GM18873 (cell line): ENCODE results near the gene ASPHD2.
A peak's percentile ranks its signal among the peaks of the same experiment; 100 is the strongest.
"Not testable (repeated sequence)": the region's sequence is repeated elsewhere in the genome, so short reads cannot be mapped to it uniquely, and the experiment has no call there.

Source experiments
- ATAC-seq: cut with Tn5 transposase; IDR thresholded peaks from one replicate; pipeline ENCODE4 v1.9.1; 2021; ENCODE audit warnings: mild to moderate bottlenecking, moderate library complexity, moderate number of reproducible peaks; ENCODE audit not compliant: unreplicated experiment, low FRiP score

The ASPHD2 gene, protein sequence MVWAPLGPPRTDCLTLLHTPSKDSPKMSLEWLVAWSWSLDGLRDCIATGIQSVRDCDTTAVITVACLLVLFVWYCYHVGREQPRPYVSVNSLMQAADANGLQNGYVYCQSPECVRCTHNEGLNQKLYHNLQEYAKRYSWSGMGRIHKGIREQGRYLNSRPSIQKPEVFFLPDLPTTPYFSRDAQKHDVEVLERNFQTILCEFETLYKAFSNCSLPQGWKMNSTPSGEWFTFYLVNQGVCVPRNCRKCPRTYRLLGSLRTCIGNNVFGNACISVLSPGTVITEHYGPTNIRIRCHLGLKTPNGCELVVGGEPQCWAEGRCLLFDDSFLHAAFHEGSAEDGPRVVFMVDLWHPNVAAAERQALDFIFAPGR

DNA sequence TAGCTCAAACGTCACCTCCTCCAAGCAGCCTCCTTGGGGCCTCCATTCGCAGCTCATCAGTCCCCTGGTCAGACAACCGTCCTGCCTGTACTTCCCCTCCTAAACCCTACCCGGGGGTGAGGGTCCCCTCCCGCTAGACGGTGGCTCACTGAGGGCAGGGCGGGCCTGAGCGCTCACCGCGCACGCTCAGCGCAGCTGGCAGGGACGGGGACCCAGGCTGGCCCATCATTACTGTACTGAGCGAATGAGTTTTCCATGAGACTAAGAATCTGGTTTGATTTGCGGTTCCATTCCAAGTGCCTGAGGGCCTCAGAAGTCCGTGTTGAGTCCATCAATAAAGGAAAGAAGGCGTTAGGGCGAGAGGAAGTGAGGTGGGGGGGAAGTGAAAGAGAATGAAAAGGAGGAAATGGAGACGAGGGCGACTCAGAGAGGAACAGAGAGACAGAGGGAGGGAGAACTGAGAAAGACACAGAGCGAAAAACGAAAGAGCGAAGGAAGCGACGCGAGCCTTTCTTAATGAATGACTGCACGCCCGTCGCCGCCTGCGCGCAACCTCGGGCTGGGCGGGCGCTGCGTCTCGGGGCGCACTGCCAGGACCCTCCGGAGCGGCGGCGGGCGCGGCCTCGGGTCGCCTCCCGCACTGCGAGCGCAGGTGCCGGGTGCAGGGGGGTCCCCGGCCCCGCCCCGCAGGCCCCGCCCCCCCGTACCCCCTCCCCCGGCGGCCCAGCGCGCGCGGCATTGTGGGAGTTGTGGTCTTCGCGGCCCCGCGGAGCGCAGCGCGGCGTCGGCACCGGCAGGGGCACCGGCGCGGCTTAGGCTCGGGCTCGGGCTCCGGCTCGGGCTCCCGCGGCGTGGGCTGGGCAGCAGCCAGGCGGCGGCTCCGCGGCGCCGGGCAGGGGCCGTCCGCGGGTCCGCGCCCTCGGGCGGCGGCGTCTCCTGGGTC is at the start of gene ASPHD2:
TSS of gene ASPHD2 (plus strand) at position 746 of the 943 bp plus-strand sequence. CDS start 4,356 bp downstream, outside the sequence.
- peak; percentile 43 for ATAC-seq

GRCh38 chr22:26380072-26380830 is 48.8 kb upstream of the ASPHD2 start:
- ATAC-seq, result no peak

GRCh38 chr22:26382782-26383181 is 46.3 kb upstream of the ASPHD2 start:
- ATAC-seq, result no peak

- ATAC-seq, result no peak
Observed at GRCh38 chr22:26383968-26384556, 45.0 kb upstream of the ASPHD2 start.

- ATAC-seq, result no peak
Observed at GRCh38 chr22:26385164-26385563, 43.9 kb upstream of the ASPHD2 start.

GRCh38 chr22:26389125-26389524 is 39.9 kb upstream of the ASPHD2 start:
- ATAC-seq, result no peak

GRCh38 chr22:26391091-26391490 is 38.0 kb upstream of the ASPHD2 start:
- no peak for ATAC-seq

DNA sequence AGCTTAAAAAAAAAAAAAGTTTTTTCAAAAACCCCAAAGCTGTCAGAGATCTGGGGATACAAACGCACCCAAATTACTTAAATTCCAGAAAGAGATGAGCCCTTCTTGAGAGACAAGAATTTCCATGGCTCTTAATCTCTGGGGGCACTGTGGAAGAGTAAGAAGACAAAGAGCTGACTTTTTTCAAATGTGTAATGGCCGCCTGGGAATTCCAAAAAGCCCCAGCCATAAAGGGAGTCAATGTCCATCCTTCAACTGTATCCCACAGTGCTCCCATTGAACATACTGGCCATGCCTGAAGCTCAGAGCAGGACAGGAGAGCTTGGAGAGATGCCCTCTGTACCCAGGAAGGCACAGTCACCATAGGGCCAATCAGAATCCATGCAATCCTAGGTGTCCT is 37.4 kb upstream of the ASPHD2 start:
- no peak for ATAC-seq

GRCh38 chr22:26393929-26394328 is 35.1 kb upstream of the ASPHD2 start:
- ATAC-seq, result no peak

DNA sequence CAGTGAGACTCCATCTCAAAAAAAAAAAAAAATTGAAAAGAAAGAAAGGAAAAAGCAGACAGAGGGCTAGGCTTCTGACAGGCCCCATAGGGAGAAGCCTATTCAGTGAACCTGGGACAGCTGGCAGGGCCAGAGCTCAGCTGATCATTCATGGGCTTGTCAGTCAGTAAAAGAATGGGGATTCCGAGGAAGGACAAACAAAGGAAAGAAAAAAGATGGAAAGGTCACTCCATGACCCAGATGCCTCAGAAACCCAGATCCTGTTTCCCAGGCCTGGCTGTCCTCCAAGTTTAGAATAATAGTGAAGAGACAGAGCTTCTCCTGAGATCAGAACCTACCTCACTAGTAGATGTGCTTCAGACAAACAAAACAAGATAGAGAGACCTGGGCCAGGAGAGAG is 34.3 kb upstream of the ASPHD2 start:
- no peak for ATAC-seq

DNA sequence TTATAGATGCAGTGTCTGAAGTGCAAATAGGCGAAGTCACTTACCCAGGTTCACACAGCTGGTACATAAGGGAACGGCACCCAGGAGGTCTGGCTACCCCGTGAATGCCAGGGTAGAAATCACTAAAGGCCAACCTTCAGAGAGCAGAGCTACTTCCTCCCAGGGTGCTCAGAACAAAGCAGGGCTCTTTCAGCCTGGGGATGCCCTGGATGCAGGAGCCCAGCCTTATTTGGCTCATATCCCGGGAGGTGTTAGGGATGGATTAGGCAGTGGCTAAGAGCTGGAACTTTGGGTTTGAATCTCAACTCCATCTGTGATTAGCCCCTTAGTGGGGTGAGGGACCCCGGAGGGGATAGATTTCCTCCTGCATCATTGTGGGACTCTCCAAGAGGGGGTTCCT is 33.1 kb upstream of the ASPHD2 start:
- no peak for ATAC-seq

- no peak for ATAC-seq
Observed at GRCh38 chr22:26398741-26399153, 30.3 kb upstream of the ASPHD2 start.

DNA sequence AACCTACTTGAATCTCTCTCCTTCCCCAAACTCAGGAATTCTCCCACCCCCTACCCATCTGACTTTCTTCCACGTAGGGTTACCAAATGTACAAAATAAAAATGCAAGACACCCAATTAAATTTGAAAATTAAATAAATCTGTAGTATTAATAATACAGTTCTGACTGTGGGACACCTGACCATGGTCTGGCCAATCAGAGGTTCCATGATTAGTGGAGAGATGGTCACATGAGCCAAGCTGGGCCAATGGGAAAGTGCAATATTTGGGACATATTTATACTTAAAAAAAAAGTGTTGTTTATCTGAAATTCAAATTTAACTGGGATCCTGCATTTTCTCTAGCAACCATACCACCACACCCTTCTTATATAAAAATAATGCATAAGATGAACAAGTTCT is 29.8 kb upstream of the ASPHD2 start:
- ATAC-seq, result no peak

- ATAC-seq, result no peak
Observed at GRCh38 chr22:26401726-26402125, 27.3 kb upstream of the ASPHD2 start.

GRCh38 chr22:26404851-26405421 is 24.1 kb upstream of the ASPHD2 start:
- ATAC-seq, result no peak

GRCh38 chr22:26406118-26406517 is 22.9 kb upstream of the ASPHD2 start:
- ATAC-seq, result no peak

DNA sequence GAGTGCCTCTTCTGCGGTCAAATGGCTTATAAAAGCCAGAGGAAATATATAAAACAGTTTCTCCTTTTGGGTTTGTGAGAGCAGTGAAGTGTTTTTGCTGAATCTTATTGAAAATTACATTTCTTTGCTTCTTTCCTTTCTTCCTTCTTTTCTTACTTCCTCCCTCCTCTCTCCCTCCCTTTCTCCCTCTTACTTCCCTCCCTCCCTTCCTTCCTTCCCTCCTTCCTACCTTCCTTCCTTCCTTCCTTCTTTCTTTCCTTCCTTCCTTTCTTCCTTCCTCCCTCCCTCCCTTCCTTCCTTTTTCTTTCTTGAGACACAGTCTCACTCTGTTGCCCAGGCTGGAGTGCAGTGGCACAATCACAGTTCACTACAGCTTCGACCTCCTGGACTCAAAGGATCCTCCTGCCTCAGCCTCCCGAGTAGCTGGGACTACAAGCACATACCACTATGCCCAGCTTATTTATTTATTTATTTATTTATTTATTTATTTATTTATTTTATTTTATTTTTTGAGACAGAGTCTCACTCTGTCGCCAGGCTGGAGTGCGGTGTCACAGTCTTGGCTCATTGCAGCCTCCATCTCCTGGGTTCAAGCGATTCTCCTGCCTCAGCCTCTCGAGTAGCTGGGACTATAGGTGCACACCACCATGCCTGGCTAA is 20.4 kb upstream of the ASPHD2 start:
- not testable (repeated sequence) for ATAC-seq

DNA sequence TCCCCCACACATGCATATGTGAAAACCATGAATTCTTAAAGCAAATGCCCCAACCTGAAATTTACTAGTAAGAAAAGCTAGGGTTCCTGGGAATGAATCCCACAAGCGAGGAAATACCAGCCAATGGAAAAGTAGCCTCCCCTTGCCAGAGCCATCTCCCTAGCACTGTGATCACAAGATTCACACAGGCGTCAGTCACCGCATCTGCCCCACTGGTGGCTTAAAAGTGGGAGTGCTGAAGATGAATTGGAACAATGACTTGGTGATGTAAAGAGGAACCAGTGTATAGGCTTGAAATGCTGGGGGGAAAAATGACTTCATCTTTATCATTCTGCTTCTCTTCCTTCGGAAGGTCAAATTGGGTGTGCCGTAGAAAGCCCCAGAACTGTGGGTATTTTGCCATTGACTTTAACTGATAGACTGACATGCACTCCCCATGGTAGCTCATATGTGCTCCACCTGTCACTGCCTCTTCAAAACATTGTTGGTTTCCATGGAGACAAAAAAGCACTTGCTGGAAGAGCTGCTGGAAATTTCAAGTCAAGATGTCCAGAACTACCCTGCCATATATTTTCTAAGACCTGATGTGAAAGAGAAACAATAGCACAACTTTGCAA is 19.2 kb upstream of the ASPHD2 start:
- ATAC-seq, result no peak

- ATAC-seq, result no peak
Observed at GRCh38 chr22:26410386-26410785, 18.7 kb upstream of the ASPHD2 start.
